SK-N-SH (cell line): Measurements from ENCODE around the gene PTPRJ. TPM values are rescaled to one million over a fixed set of nuclear protein-coding genes. Genes with fewer than 3 reads are reported as not detected.

ENCODE experiments used
- CTCF ChIA-PET: fragments of 300-600, 350-600 bp; formaldehyde crosslinking; extraction: SDS; loops from one replicate; lab custom pipeline; 2021; lab: Yijun Ruan, JAX
- POLR2A ChIA-PET: fragments of 350-600 bp; sonication (Branson Sonifier 250); formaldehyde crosslinking; extraction: SDS; loops from one replicate; lab custom pipeline; 2020; ENCODE audit warnings: antibody characterized with exemption, inconsistent platforms; lab: Yijun Ruan, JAX
- DNase-seq: peaks from one replicate; pipeline ENCODE4 v3.0.0; 2012
- H2AFZ ChIP-seq: fragments of 200-600 bp; sonication (generic); 2 replicates; pipeline ENCODE4 v1.8.1; 2016; ENCODE audit warnings: antibody characterized with exemption, mild to moderate bottlenecking, low read depth
- H3F3A ChIP-seq: fragments of 200-600 bp; sonication (generic); replicated peaks from 2 replicates; pipeline ENCODE3; 2016; ENCODE audit warnings: antibody characterized with exemption, mild to moderate bottlenecking; ENCODE audit not compliant: insufficient read depth
- H3K27ac ChIP-seq, 2 experiments: fragments of 200-500 bp in 1 of 2; fragments of 200-600 bp in 1 of 2; sonication (Bioruptor generic) in 1 of 2; sonication (generic), shearing (Covaris generic) in 1 of 2; 2 replicates each; pipeline versions ENCODE4 v1.5.1 to v1.6.1; 2014 to 2016; ENCODE audit warnings: low read depth in 2 of 2, inconsistent platforms in 1 of 2, low read length in 1 of 2, mild to moderate bottlenecking in 1 of 2, mixed read lengths in 1 of 2
- H3K27me3 ChIP-seq: fragments of 200-600 bp; sonication (generic), shearing (Covaris generic); 2 replicates; pipeline ENCODE4 v1.6.1; 2016; ENCODE audit warnings: mixed run types; ENCODE audit not compliant: insufficient read depth
- H3K36me3 ChIP-seq, 2 experiments: fragments of 200-500 bp in 1 of 2; fragments of 200-600 bp in 1 of 2; sonication (Bioruptor generic) in 1 of 2; sonication (generic) in 1 of 2; replicated peaks in 1 of 2; 2 replicates each; pipeline versions ENCODE3 to v1.5.1; 2014 to 2016; ENCODE audit warnings: low read length in 1 of 2, mild to moderate bottlenecking in 1 of 2; ENCODE audit not compliant: insufficient read depth in 2 of 2, control insufficient read depth in 1 of 2
- H3K4me1 ChIP-seq, 2 experiments: fragments of 200-500 bp in 1 of 2; fragments of 200-600 bp in 1 of 2; sonication (Bioruptor generic) in 1 of 2; sonication (generic), shearing (Covaris generic) in 1 of 2; 2 replicates each; pipeline versions ENCODE4 v1.5.1 to v1.6.1; 2014 to 2016; ENCODE audit warnings: low read depth in 1 of 2, low read length in 1 of 2, mixed run types in 1 of 2; ENCODE audit not compliant: insufficient read depth in 2 of 2, control insufficient read depth in 1 of 2
- H3K4me2 ChIP-seq: fragments of 200-600 bp; sonication (generic), shearing (Covaris generic); 2 replicates; pipeline ENCODE4 v1.6.1; 2017; ENCODE audit warnings: mixed run types
- H3K4me3 ChIP-seq, 2 experiments: fragments of 200-500 bp in 1 of 2; fragments of 200-600 bp in 1 of 2; sonication (Bioruptor generic) in 1 of 2; sonication (generic), shearing (Covaris generic) in 1 of 2; 2 replicates each; pipeline versions ENCODE4 v1.5.1 to v1.8.1; 2014 to 2016; ENCODE audit warnings: low read depth in 2 of 2, inconsistent platforms in 1 of 2, low read length in 1 of 2, mild to moderate bottlenecking in 1 of 2, mixed read lengths in 1 of 2, moderate library complexity in 1 of 2
- H3K79me2 ChIP-seq: fragments of 200-600 bp; sonication (generic); 2 replicates; pipeline ENCODE4 v1.8.1; 2017; ENCODE audit warnings: mild to moderate bottlenecking; ENCODE audit not compliant: insufficient read depth
- H3K9ac ChIP-seq: fragments of 200-600 bp; sonication (generic); 2 replicates; pipeline ENCODE4 v1.6.1; 2017; ENCODE audit warnings: mixed run types
- H3K9me2 ChIP-seq: fragments of 200-600 bp; sonication (generic); 2 replicates; pipeline ENCODE4 v1.6.1; 2017; ENCODE audit warnings: mixed run types
- H3K9me3 ChIP-seq: fragments of 200-600 bp; sonication (generic); 2 replicates; pipeline ENCODE4 v1.6.1; 2017; ENCODE audit warnings: mixed run types, mild to moderate bottlenecking, moderate library complexity
- H4K20me1 ChIP-seq: fragments of 200-600 bp; sonication (generic); 2 replicates; pipeline ENCODE4 v1.6.1; 2017; ENCODE audit warnings: mild to moderate bottlenecking, mixed run types; ENCODE audit not compliant: insufficient read depth
- CHD2 ChIP-seq: fragments of 150-350 bp; IDR thresholded peaks from 2 replicates; pipeline ENCODE4 v1.6.1; 2018; ENCODE audit warnings: low read length; ENCODE audit not compliant: partially characterized antibody
- ELF1 ChIP-seq: IDR thresholded peaks from 2 replicates; pipeline ENCODE4 v1.4.0; 2012
- EP300 ChIP-seq, 2 experiments: IDR thresholded peaks; 2 replicates each; pipeline versions ENCODE4 v1.4.0 to v1.6.1; 2012; ENCODE audit warnings: borderline replicate concordance in 1 of 2, low read depth in 1 of 2, low read length in 1 of 2
- FOXJ3 ChIP-seq: sonication (generic); formaldehyde crosslinking; IDR thresholded peaks from 2 replicates; pipeline ENCODE4 v1.5.1; 2020; ENCODE audit warnings: mild to moderate bottlenecking, missing genetic modification reagents
- FOXM1 ChIP-seq: IDR thresholded peaks from 2 replicates; pipeline ENCODE4 v1.4.0; 2012; ENCODE audit warnings: low read depth, mild to moderate bottlenecking
- IRF3 ChIP-seq: fragments of 150-350 bp; IDR thresholded peaks from 2 replicates; pipeline ENCODE4 v1.6.1; 2016; ENCODE audit warnings: mild to moderate bottlenecking, low read depth, low read length
- MEF2A ChIP-seq: IDR thresholded peaks from 2 replicates; pipeline ENCODE4 v1.4.0; 2012; ENCODE audit warnings: low read depth, borderline replicate concordance
- MXI1 ChIP-seq: IDR thresholded peaks from 2 replicates; pipeline ENCODE4 v1.6.1; 2012; ENCODE audit warnings: mild to moderate bottlenecking, low read depth, low read length, improper control_type of control experiment
- NFIC ChIP-seq: IDR thresholded peaks from 2 replicates; pipeline ENCODE4 v1.4.0; 2012; ENCODE audit warnings: borderline replicate concordance
- PBX3 ChIP-seq: IDR thresholded peaks from 2 replicates; pipeline ENCODE4; 2012
- RAD21 ChIP-seq: IDR thresholded peaks from 2 replicates; pipeline ENCODE4 v1.6.1; 2012; ENCODE audit warnings: mild to moderate bottlenecking, low read length
- RCOR1 ChIP-seq: fragments of 150-350 bp; IDR thresholded peaks from 2 replicates; pipeline ENCODE4 v1.6.1; 2017; ENCODE audit warnings: antibody characterized with exemption, low read length
- REST ChIP-seq: IDR thresholded peaks from 2 replicates; pipeline ENCODE4 v1.6.1; 2012; ENCODE audit warnings: mild to moderate bottlenecking, low read depth, low read length, moderate library complexity
- RXRA ChIP-seq: IDR thresholded peaks from 2 replicates; pipeline ENCODE4 v1.4.0; 2012; ENCODE audit warnings: low read depth, mild to moderate bottlenecking, borderline replicate concordance
- TEAD4 ChIP-seq: IDR thresholded peaks from 2 replicates; pipeline ENCODE4 v1.4.0; 2012; ENCODE audit warnings: mild to moderate bottlenecking, borderline replicate concordance; ENCODE audit not compliant: insufficient read depth
- USF1 ChIP-seq: IDR thresholded peaks from 2 replicates; pipeline ENCODE4 v1.4.0; 2012; ENCODE audit warnings: low read depth, borderline replicate concordance
- ZBTB33 ChIP-seq: IDR thresholded peaks from 2 replicates; pipeline ENCODE4 v1.4.0; 2012; ENCODE audit warnings: low read depth, borderline replicate concordance
- WGBS: methylation state at CpG from one replicate; pipeline ENCODE4 v1.1.6; 2017; ENCODE audit warnings: low lambda C conversion rate; 5-methylcytosine and 5-hydroxymethylcytosine counted together
- polyA plus RNA-seq, 3 experiments: library from polyadenylated mRNA; depleted of rRNA; stranded (reverse); fragments of >200 nt; gene quantifications; 2 replicates each; pipeline ENCODE4 v1.2.3, GENCODE V29; 2012

PTPRJ gene
- polyA plus RNA-seq, 1 of the 3 experiments (the other 2 are of a cell fraction) = 4.5 TPM

GRCh38 chr11:48064306-48064705 is 83.9 kb downstream of the PTPRJ start (continued):
- TF ChIP-seq ZBTB33 (no peak), TEAD4 (no peak), IRF3 (no peak), RCOR1 (no peak)

- Histone ChIP-seq H2AFZ (no peak overlapping the region), H3K9ac (no peak overlapping the region), H3K4me1 (peaks cover 0 to 26% of the 10 kb centered on the region in 2 experiments; a peak in 1 of 4 replicates), H3K9me2 (no peaks in the 10 kb centered on the region), H3K27ac (peak overlapping the region in 1 of 2 experiments; percentile 39; a peak in 2 of 4 replicates), H3K27me3 (no peaks in the 10 kb centered on the region), H3K36me3 (peaks cover 0 to 4% of the 10 kb centered on the region in 2 experiments), H3K9me3 (no peaks in the 10 kb centered on the region), H4K20me1 (no peaks in the 10 kb centered on the region), H3K4me2 (peak overlapping the region; percentile 43; the same call in 1 of the 2 replicates), H3K79me2 (peaks cover 49% of the 10 kb centered on the region), H3F3A (peaks cover 22% of the 10 kb centered on the region), H3K4me3 (no peak overlapping the region)
- 93% methylated on average over 10 of the region's 10 CpGs for WGBS
- ChIA-PET CTCF (no interaction called here), POLR2A (no interaction called here)
- no peak for DNase-seq
- TF ChIP-seq USF1 = no peak
- TF ChIP-seq MXI1 = no peak
- TF ChIP-seq ELF1 = no peak
- TF ChIP-seq FOXM1 = no peak
- no peak for TF ChIP-seq IRF3
- no peak for TF ChIP-seq PBX3
- no peak for TF ChIP-seq FOXJ3 (CRISPR knock-in tag)
- TF ChIP-seq REST = no peak
- no peak for TF ChIP-seq RXRA
- no peak for TF ChIP-seq MEF2A
- no peak for TF ChIP-seq RAD21
- TF ChIP-seq EP300 (IDR thresholded peaks at IDR 0.05; ENCODE audit: borderline replicate concordance in 1 of 2, low read depth in 1 of 2, low read length in 1 of 2) = no peak
- no peak for TF ChIP-seq NFIC
- TF ChIP-seq CHD2 = no peak
Observed at GRCh38 chr11:48066881-48067800, 86.8 kb downstream of the PTPRJ start.
